Measurements from ENCODE around the gene CEP63. TPM values are rescaled to one million over a fixed set of nuclear protein-coding genes. Genes with fewer than 3 reads are reported as not detected.

CEP63 gene
- total and polyA plus RNA-seq, 9 of the 15 experiments (the other 6 are each of a cell fraction or from before 2014, with no cell fraction given), result 5.1 to 17.8 (median 10.6) TPM

DNA sequence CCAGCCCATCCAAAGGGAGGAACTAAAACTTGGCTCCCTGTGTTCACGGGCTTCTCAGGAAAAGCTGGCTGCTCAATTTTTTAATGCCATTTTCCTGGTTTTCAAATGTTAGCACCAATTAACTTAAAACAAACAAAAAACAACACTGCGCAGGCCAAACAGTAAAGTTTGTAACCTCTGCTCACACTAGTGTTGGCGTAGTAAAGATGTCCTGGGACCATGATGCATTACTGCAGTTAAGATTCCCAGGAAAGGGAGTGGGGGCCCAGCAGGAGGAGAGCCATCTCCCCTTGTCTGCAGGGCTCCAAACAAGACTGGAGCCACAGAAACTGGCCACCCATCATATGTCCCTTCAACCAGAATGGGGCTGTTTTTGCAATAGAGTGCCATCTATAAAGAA, 91.0 kb downstream of the CEP63 start:
- no peaks in the 10 kb centered on the region for H3K36me3 ChIP-seq (ENCODE audit: control insufficient read depth, insufficient read depth, low read length)
- ATAC-seq (no peak), FAIRE-seq (no peak), DNase-seq (ENCODE audit: extremely low read depth in 1 of 4, low spot score in 3 of 4) (no peak)
- H2AFZ ChIP-seq (ENCODE audit: low read depth, low read length), result no peak overlapping the region
- H4K20me1 ChIP-seq (replicated peaks; ENCODE audit: control insufficient read depth, insufficient read depth, low read length), result no peaks in the 10 kb centered on the region
- no peak overlapping the region for H3K4me2 ChIP-seq (ENCODE audit: insufficient read depth, low read length)
- no peaks in the 10 kb centered on the region for H3K79me2 ChIP-seq (ENCODE audit: control insufficient read depth, insufficient read depth, low read length)
- no TSS peak for BruUV-seq (replicated peaks)
- POLR2A ChIA-PET, result no interaction called here
- H3K9ac ChIP-seq (ENCODE audit: insufficient read depth in 1 of 2, low read depth in 2 of 2, low read length in 2 of 2), result no peak overlapping the region
- H3K4me1 ChIP-seq (replicated peaks in 1 of 2; ENCODE audit: control insufficient read depth in 2 of 2, insufficient read depth in 2 of 2, low read length in 2 of 2), result no peaks in the 10 kb centered on the region
- in situ Hi-C loops (cut with MboI), result no loop called here
- WGBS (ENCODE audit: insufficient coverage, low coverage, missing lambda C conversion rate), result 0% methylated on average over 3 of the region's 3 CpGs
- H3K9me3 ChIP-seq (replicated peaks; ENCODE audit: control insufficient read depth, insufficient read depth, low read depth, low read length), result no peaks in the 10 kb centered on the region
- TF ChIP-seq ERF (CRISPR knock-in tag; IDR thresholded peaks at IDR 0.05) (no peak), PHB2 (IDR thresholded peaks at IDR 0.05; ENCODE audit: low read depth) (no peak), CEBPB (tag; IDR thresholded peaks at IDR 0.05) (no peak), MIER1 (IDR thresholded peaks at IDR 0.05; ENCODE audit: low read depth) (no peak), ZBTB1 (CRISPR knock-in tag; IDR thresholded peaks at IDR 0.05; ENCODE audit: borderline replicate concordance, low read depth) (no peak), ZNF77 (CRISPR knock-in tag; IDR thresholded peaks at IDR 0.05) (no peak), HEY1 (CRISPR knock-in tag; IDR thresholded peaks at IDR 0.05; ENCODE audit: borderline replicate concordance) (no peak), THRA (IDR thresholded peaks at IDR 0.05) (no peak), ZNF253 (CRISPR knock-in tag; conservative IDR thresholded peaks at IDR 0.05) (no peak), RBM17 (IDR thresholded peaks at IDR 0.05; ENCODE audit: borderline replicate concordance, low read depth, low read length) (no peak), HDAC1 (IDR thresholded peaks at IDR 0.05) (no peak), ATF1 (CRISPR knock-in tag; IDR thresholded peaks at IDR 0.05) (no peak), ATF1 (tag; IDR thresholded peaks at IDR 0.05) (no peak), TCFL5 (CRISPR knock-in tag; conservative IDR thresholded peaks at IDR 0.05) (no peak)
- H3K9me1 ChIP-seq (ENCODE audit: control insufficient read depth, insufficient read depth, low read length), result no peaks in the 10 kb centered on the region
- CTCF ChIA-PET (ENCODE audit: low intra/inter-chr PET ratio), result no interaction called here
- no peak overlapping the region for H3K27ac ChIP-seq (ENCODE audit: extremely low read depth, low read depth, low read length)
- intact Hi-C loops (cut with micrococcal nuclease), result no loop called here
- 0 out of 5 replicates have a peak, but pooled peaks cover 0 to 3% of the 10 kb centered on the region in 2 experiments for H3K27me3 ChIP-seq (ENCODE audit: control insufficient read depth in 2 of 2, insufficient read depth in 2 of 2, low read length in 2 of 2)
- no peak overlapping the region for H3K4me3 ChIP-seq
